ENCODE results near the gene SGTA.
"Not testable (repeated sequence)": the region's sequence is repeated elsewhere in the genome, so short reads cannot be mapped to it uniquely, and the experiment has no call there.

The SGTA gene

DNA sequence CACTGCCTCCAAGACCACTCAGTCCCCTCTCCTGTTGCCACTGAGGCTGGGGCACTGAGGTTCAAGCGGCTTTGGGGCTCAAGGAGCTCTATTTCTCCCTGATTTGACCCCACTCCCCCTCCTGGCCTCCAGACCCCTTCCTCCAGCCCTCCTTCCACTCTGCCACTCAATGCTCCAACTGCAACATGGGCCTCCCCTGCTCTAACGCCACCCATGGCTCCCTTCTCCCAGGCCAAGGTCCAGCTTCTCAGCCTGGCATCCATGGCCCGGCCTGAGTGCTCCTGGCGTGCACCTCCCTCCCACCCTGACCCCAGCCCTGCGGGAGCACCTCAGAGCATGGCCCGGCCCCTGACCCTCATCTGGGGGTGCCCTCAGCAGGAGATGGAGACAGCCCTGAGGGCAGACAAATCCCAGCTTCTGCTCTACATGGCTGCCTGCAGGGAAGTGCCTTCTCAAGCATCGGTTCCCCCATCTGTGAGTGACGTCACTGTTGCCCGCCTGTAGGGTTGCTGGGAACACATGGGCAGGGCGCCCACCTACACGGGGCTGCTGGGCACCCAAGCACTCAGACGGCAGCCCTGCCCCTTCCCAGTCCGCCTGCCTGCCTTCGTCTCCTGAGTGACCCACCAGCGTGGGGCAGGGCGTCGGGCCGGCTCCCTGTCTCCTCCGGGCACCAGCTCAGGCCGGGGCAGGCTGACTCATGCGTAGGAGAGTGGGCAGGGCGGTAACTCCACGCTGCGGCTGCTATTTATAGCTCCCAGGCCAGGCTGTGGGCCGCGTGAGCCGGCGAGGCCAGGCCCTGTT lies 60.3 kb downstream of the SGTA start:
- peak; percentile 9 to 32 for DNase-seq

DNA sequence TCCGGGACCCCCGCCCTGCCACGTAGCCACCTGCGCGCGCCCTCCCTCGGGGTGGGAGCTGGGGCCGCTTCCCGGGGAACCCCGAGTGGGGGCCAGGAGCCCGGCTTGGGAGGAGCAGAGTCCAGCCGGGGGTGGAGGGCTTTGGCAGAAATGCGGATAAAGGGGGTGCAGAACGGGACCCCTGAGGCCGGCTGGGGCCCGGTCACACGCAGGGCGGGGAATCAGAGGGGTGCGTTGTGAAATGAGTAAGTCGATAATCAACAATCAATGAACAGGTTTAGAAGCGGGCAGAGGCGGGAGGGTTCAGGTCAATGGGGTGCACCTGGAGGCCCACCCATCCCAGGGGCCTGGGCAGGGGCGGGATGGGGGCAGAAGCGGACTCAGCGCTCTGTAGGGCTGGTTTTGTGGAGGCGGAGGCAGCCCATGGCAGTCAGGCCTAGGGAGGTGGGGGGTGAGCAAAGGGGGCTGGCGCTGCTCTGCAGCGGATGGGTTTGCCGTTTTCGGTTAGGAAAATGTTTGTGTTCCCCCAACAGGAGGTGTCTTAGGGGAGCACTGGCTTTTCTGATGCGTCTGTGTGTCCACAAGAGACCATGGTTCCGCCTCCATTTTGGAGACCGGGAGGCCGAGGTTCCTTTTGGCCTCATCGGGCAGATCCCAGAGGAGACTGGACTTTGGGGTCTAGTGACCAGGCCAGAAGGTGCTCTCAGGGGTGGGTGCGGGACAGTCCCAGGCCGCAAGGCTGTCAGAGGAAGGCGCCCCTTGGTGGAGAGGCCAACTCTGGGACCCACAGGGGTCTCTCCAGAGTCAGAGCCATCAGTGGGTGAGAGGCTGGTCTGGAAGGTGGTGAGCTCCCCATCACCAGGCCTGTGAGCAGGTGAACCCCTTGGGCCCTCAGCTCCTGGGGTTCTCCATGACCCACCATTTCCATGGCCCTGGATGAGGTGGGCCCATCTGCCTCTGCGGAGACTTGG lies 61.2 kb downstream of the SGTA start:
- no peak for DNase-seq

DNA sequence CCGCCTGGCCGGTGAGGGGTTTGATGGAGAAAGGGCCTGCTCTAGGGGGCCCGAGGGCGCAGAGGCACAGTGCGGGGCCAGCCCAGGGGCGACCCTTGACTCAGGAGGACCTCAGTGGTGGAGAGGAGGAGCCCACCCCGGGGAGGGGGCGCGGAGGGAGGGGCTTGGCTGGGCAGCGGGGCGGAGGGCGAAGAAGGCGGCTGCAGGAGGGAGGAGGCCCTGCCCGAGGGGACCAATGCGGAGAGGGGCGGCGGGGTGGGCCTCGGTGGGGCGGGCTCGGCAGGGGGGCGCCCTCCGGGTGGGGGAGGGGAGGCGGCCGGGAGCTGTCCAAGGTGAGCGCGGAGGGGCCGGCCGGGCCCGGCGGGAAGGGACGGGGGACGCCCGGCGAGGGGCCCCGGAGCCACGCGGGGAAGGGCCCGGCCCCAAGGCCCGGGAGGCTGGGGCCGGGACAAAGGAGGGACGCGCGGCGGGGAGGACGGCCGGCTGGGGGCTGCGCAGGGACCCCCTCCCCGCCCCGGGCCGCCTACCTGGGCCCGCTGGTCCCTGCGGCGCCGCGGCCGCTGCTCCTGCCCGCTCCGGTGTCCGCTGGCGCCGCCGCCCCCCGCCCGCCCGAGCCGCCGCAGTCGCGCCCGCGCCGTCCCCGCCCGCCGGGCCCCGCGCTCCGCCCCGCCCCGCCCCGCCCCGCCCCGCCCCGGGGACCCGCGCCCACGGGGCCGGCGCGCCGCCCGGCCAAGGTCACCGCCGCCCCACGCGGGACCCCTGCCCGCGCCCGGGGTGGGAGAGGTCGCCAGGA lies 62.1 kb downstream of the SGTA start, which contains the start of gene DIRAS1:
Gene DIRAS1 (minus strand): TSS at position 596 of the 793 bp plus-strand sequence. CDS start 3,566 bp downstream, outside the sequence.
- no peak for DNase-seq

DNA sequence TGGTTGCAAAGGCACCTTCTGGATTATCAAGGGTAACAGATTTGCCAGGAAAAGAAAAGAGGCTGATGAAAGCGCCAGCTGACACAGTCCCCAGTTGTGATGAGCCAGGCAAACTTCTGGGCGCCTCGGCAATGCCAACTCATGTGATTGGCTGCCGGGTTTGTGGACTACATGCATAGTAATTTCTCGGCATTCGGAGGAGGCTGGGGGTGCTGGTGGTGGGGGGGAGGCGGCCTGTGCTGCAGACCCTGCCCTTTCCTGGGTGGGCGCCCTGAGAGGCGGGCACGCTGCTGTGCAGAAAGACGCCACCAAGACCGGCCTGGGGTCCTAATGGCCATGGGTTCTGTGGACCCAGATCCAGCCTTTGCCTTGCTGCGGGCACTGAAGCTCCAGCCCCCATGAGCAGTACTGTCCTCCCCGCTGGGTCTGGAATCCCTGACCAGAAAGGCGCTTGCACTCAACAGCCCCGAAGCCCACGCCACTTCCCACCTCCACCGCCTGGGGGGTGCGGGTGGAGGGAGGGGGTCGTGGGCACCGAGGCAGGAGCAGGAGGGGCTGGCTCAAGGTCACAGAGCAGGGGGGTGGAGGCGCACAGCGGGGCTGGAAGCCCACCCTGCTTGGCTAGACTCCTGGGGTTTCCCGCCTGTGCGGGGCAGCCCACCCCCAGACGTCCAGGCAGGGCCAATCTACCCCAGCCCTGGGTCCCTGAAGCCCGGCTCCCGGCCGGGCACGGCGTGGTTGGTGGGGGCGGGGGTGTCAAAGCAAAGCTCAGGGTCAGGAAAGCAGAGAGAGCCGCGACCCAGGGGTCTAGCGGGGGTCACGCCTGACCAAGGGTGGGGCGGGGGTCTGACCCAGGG lies 62.9 kb downstream of the SGTA start:
- DNase-seq: no peak

DNA sequence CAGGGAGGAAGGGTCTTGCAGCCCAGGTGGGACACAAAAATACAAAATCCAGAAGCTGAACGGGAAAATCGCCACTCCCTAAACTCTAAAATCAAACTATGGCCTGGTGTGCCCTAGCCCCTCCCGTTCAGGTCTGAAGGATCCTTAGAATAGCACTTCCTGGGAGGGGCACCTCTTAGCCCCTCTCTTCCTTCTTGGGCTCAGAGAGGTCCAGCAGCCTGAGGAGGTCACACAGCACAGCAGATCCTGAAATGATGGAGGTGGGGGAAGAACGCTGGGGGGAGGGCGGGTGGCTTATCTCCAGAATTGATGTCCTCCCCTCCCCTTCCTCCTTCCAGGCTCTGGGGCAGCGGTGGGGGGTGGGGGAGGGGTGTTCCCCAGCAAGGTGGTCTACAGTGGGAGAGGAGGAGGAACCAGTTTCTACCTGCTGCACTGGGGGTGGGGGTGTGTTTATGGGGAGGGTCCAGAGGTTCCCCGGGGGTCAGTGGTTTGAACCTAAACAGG lies 63.8 kb downstream of the SGTA start:
- DNase-seq: no peak

DNA sequence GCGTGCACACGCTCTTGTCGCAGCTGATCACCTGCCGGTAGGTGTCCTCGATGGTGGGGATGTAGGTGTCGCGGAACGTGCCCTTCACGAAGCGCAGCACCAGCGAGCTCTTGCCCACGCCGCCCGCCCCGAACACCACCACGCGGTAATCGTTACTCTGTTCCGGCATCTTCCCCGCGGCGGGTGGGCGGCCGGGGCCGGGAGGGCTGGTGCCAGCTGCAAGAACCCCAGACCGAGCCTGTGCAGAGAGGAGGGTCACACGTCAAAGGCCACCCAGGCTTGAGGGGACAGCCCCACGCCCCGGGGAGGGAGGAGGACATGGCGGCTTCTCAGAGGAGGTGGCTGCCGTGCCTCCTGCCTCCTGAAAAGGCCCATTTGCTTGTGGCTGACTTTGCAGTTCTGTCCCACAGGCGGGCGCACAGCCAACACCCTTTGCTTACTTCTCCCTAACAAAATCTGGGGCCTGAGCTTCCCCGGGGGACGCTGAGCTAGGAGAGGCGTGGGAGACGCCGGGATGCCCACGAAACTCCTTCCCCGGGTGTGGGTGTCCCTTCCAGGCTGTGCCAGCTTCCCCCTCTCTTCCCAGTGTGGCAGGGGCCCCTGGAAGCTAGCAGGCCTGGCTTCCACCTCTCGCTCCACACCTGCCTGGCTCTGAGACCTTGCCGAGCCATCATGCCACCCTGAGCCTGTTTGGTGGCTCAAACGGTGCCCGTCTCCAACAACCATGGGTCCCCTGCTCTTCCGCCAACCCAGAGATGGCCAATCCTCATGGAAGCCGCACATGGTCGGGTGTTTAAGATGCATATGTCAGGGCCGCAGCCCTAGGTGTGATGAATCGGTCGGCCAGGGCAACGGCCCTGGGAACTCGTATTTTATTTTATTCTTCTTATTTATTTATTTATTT lies 65.2 kb downstream of the SGTA start:
- DNase-seq: no peak

DNA sequence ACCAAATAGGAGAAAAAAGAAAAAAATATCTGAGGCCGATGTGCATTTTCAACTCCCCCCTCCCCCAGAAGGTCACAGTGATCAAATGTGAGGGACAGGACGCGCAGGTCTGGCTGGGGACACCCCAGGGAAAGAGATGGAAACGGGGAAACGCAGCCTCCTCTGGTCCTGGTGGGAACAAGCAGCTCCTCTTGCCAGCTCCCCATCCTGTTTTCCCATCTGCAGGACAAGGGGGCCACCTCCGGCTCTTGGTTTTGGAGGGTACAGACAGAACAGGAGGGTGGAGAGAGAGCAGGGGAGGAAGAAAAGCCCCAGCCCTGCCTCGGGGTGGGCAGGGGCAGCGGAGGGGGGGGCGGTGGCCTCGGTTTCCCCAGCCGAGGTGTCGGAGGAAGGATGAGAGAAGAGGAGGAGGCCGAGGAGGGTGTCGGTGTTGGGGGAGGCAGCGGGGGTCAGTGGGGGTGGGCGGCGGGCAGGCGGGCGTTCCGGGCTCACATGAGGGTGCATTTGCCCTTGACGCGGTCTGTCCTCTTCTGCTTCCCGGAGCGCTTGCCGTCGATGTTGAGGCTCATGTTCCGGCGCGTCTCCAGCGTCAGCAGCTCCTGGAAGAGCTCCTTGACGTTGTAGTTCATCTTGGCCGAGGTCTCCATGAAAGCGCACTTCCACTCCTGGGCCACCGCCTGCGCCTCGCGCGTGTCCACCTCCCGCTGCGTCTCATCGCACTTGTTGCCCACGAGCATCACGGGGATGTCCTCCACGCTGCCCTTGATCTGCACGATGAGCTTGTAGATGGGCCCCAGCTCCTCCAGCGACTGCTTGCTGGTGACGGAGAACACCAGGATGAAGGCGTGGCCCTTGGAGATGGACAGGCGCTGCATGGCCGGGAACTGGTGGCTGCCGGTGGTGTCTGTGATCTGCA lies 66.1 kb downstream of the SGTA start:
- no peak for DNase-seq

DNA sequence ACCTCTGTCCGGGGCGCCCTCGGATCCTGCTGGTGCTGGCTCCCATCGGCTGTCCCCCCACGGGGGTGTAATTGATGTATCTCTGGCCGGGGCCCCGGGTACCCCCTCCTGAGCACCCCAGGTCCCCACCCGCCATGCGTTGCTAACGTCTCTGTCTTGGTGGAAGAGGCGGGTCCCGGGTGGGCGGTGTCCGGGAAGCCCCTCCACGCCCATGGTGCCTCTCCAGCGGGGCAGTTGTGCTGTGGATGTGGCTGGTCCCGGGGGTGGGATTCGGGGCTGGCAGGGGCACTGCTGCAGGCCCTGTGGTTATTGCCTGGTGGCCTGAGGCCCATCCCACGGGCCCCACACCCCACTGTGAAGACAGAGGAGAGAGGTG lies 66.8 kb downstream of the SGTA start:
- no peak for DNase-seq

DNA sequence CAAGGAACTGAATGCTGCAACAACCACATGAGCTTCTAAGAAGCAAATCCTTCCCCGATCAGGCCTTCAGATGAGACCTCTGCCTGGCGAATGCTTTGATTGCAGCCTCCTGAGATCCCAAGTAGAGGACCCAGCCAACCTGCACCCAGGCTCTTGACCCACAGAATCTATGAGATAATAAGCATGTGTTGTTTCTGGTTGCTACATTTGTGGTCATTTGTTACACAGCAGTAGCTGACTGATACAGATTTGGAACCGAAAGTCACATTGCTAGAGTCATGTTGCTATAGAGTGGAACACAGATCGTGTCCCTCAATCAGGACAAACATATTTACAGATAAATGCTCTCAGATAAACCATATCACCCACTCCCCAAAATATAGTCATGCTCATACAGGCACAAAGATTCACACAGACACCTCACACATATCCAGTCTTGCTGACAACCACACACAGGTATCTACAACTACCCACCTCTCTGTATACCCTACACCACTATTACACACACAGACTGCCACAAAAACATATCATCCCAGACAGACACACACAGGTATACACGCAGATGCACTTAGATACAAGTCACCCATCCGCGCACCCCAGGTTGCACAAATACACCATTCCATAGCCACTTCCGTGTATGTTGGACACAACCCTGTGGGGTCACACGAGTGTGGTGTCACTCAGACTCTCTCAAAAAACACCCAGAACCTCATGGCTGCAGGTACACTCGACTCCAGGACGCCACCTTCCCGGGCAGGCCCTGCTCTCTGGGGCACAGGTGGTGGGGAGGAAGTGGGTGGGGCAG lies 67.4 kb downstream of the SGTA start:
- DNase-seq: no peak

DNA sequence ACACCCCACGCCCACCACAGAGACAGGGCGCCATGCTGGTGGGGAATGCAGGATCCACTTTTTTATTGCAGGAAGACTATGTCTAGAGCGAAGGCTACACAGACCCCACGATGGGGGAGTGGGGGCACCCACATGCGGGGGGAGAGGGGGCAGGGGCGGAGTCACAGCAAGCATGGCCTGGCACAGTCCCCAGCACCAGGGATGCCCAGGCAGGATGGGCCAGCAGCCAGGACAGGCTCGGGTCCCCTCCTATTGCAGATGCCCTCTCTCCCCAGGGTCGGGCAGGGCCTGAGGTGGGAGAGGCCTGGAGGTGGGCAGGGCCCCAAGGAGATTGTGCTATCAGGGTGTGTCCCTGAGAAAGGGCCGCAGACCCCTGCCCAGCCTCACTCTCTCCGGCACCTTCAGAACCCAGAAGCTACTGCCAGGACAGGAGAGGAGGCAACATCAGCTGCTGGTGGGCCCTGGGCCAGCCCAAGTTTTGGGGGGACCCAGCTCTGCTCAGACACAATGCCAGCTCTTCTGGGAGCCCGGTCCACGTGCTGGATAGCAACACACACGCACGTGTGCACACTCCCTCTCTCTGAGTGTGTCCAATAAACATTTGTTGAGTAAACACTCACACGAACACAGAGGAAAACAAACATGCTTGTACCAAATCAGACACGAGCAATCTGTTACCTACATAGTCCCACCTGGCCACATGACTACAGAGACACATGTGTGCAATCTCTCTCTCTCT lies 68.4 kb downstream of the SGTA start:
- no peak for DNase-seq

DNA sequence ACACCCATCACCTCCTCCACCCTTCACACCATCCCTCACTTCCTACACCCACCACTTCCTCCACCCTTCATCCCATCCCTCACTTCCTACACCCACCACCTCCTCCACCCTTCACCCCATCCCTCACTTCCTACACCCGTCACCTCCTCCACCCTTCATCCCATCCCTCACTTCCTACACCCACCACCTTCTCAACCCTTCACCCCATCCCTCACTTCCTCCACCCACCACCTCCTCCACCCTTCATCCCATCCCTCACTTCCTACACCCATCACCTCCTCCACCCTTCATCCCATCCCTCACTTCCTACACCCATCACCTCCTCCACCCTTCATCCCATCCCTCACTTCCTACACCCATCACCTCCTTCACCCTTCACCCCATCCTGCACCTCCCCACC lies 69.0 kb downstream of the SGTA start:
- not testable (repeated sequence) for DNase-seq

DNA sequence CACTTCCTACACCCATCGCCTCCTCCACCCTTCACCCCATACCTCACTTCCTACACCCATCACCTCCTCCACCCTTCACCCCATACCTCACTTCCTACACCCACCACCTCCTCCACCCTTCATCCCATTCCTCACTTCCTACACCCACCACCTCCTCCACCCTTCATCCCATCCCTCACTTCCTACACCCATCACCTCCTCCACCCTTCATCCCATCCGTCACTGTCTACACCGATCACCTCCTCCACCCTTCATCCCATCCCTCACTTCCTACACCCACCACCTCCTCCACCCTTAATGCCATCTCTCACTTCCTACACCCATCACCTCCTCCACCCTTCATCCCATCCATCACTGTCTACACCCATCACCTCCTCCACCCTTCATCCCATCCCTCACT lies 69.9 kb downstream of the SGTA start:
- not testable (repeated sequence) for DNase-seq

DNA sequence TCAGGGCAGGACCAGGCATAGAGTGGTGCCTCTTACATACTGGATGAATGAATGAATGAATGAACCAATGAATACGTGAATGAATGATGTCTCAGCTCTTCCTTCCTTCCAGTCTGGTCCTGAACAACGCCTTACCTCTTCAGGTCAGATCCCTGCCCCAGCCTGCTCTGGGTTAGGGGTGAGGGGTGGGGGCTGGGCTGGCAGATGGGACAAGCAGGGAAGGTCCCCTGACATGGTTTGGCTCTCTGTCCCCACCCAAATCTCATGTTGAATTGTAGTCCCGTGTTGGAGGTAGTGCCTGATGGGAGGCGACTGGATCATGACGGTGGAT lies 71.2 kb downstream of the SGTA start:
- DNase-seq: no peak

DNA sequence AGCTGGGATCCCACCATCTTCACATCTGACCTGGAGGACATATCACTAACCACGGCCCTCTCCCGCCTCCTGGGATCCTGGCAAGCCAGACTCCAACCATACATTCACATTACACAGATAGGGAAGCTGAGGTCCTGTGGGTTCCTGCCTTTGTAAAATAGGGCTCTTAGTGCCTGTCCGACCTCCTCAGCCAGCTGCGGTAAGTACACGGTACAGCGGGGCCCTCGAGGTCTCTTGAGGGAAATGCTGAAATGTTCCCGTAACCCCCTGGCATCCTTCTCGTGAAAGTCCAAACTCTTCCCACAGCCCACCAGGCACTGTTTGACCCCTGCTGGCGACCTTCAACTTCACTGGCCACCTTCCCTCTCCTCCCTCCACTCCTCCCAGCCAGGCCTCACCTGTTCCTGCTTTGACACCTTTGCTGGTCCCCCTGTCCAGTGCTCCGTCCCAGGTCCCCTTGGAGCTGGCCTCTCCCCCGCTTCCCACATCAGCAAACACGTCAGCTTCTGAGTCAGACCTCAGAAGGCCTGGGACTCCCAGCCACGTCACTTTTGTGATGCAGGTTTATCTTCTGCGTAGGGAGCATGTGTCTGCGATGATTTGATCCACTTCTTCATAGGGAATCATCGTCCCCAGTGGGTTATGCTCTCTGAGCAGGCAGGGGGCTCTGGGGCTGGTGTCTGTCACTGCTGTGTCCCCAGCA lies 71.8 kb downstream of the SGTA start:
- DNase-seq: no peak

DNA sequence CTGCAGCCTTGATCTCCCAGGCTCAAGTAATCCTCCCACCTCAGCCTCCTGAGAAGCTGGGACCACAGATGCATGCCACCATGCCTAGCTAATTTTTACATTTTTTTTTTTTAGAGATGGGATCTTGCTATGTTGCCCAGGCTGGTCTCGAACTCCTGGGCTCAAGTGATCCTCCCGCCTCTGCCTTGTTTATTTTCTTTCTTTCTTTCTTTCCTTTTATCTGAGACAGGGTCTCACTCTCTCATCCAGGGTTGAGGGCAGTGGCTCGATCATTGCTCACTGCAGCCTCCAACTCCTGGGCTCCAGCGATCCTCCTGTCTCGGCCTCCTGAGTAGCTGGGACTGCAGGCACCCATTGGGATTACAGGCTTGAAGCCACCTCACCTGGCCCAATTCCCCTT lies 76.8 kb downstream of the SGTA start:
- no peak for DNase-seq
